Measurements from ENCODE around the gene RGS10.
"Not testable (repeated sequence)": the region's sequence is repeated elsewhere in the genome, so short reads cannot be mapped to it uniquely, and the experiment has no call there.

RGS10 gene, protein sequence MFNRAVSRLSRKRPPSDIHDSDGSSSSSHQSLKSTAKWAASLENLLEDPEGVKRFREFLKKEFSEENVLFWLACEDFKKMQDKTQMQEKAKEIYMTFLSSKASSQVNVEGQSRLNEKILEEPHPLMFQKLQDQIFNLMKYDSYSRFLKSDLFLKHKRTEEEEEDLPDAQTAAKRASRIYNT

DNA sequence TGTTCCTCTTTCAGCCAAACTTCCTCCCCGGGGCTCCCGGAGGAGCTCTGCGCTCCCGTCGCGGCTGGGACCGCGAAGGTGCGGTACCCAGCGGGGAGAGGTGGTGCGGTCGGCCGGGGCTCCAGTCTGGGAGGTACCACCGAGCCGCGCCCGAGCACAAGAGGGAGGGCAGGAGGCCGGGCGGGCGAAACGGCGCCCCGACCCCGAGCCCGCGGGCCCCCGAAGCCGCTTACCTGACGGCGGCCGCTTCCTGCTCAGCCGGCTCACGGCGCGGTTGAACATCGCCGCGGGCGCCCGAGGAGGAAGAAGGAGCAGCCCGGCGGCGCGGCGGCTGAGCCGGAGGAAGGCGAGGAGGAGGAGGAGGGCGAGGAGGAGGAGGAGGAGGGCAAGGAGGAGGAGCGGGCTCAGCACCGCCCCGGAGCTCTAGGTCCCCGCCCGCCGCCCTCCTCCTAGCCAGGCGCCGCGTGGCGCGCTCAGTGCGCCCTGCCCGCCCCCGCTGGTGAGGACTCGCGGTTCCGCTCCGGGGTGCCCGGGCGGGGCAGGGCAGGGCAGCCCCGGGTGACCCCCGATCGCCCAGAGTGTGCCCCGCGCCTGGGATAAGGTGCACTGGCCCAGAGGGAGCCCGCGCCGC, at the start of gene RGS10:
RGS10 (minus strand) TSS at position 363 of the 631 bp plus-strand sequence; CDS start at position 282, 81 bp downstream.
- DNase-seq: peak; percentile 83

DNA sequence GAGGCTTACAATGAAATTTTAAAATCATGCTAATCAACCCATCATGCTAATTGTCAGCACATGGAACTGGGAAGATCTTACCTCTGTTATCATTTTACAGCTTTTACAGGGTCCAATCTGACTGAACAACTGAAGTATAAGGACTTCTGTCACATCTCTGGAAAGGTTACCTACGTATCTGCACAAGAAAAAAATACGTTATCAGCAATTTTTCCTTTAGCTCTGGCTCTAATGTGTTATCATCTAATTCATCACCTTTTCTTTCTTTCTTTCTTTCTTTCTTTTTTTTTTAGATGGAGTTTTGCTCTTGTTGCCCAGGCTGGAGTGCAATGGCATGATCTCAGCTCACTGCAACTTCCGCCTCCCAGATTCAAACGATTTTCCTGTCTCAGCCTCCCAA, 45.6 kb upstream of the RGS10 start:
- no peak for DNase-seq

DNA sequence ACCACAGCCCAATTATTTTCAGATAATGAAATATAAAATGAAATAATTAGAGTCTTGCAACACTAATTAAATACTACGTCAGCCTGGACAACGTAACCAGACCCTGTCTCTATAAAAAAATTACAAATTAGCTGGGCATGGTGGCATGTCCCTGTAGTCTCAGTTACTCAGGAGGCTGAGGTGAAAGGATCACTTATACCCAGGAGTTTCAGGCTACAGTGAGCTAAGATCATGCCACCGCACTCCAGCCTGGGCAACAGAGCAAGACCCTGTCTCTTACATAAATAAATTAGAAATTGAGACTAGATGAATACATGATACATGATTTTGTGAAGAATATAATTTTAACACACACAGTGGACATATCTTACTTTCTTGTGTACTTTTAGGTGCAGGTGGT, 35.8 kb upstream of the RGS10 start:
- DNase-seq: no peak

DNA sequence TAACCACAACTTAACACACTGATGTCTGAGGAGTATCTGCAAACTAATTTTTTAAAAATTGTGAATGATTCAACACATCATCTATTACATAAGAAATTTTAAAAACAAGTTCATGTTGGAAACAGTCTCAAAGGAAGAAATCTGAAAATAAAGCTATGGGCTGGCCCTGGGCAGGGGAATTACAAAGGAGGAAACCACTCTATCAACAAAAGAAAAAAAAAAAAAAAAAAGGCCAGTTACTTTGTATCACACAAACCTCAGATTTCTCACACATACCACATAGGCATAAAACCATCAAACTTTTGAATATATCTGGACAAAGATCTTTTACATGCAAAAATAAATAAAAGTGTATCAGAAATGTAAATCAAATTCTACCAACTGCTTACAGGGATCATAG, 33.5 kb upstream of the RGS10 start:
- DNase-seq: no peak

DNA sequence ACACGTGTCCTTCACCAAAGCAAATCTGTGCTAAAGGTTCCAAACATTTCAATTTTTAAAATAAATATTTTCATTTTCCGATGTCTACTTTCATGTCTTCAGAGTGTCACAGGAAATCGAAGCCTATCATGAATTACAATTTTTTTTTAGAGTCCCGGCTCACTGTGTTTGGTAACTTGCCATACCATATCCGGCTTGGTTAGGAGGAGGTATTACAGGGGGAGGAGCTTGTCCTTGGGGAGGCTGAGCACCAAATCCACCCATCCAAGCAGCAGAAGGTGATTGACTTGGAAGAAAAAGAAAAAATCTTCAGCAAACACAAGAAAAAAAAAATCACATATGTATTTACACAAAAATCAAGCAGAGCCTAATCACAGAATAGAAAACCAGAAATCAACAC, 33.0 kb upstream of the RGS10 start:
- no peak for DNase-seq

DNA sequence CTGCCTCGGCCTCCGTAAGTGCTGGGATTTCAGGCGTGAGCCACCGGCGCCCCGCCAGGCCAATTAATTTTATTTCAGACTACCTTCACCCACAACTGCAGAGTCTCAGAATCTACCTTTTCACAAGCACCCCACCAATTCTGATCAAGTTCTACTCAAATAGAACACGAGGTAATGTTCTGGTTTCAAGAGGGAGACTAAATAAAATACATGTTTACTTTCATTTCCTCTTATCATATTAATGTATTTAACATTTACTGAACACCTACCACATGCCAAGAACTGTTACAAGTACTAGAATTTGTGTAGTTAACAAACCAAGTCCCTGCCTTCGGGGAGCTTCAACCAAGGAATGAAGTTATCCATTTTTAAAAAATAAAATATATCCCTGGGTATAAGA, 25.5 kb upstream of the RGS10 start:
- DNase-seq: no peak

DNA sequence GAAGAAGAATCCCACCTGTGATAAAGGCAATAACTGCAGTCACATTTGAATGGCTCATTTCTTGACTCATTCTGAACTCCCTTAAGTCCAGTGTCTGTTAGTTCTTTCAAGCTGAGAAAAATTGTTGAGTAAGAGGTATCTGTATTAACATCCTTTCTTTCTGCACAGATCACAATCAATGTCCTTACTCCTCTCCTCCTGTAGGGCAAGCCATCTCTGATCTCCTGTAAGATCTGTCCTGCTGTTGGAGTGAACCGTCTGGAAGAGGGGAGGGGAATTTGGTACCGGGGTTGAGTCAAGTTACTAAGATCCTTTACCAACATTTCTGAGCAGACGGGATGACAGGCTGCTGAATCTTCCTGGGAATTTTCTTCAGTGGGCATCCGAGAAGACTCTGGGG, 19.6 kb upstream of the RGS10 start:
- no peak for DNase-seq

DNA sequence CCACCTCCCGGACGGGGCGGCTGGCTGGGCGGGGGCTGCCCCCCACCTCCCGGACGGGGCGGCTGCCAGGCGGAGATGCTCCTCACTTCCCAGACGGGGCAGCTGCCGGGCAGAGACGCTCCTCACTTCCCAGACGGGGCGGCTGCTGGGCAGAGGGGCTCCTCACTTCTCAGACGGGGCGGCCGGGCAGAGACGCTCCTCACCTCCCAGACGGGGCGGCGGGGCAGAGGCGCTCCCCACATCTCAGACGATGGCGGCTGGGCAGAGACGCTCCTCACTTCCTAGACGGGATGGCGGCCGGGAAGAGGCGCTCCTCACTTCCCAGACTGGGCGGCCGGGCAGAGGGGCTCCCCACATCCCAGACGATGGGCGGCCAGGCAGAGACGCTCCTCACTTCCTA, 17.0 kb upstream of the RGS10 start:
- not testable (repeated sequence) for DNase-seq

- DNase-seq: not testable (repeated sequence)
Observed at GRCh38 chr10:119556081-119556480, 13.6 kb upstream of the RGS10 start.

DNA sequence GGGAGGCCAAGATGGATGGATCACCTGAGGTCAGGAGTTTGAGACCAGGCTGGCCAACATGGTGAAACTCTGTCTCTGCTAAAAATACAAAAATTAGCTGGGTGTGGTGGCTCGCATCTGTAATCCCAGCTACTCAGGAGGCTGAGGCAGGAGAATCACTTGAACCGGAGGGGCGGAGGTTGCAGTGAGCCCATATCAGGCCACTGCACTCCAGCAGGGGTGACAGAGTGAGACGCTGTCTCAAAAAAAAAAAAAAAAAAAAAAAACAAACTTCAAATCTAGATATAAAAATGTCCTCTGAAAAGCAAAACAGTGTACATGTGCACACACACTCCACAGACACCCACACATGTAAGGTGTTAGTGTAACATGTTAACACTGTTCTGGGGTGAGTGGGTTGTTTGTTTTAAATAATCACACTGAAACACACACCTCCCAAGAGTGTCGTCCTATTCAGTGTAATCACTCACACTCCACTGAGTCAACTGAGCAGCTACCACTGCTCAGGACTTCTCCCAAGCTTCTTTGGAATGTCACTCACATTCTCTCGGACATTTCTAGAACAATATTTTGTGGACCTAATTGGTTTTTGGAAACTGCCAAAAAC, 12.8 kb upstream of the RGS10 start:
- DNase-seq: no peak

GRCh38 chr10:119550827-119551226, 8.3 kb upstream of the RGS10 start:
- DNase-seq: no peak

GRCh38 chr10:119549247-119549999, 6.9 kb upstream of the RGS10 start:
- no peak for DNase-seq

GRCh38 chr10:119546009-119546408, 3.5 kb upstream of the RGS10 start:
- DNase-seq: no peak

DNA sequence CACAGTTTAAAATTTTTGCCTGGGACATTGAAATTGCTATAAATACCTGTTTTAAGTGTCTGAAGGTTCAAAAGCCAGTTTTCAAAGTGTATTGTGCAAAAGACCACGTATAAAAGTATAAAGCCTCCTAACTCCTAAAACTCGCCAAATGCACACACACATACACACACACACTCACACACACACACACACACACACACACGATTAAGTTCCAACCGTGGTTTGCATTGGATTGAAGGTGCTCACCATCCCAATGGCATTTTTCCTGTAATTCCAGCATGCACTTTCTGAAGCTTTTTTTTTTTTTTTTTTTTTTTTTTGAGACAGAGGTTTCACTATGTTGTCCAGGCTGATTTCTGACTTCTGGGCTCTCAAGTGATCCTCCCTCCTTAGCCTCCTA, 2.8 kb upstream of the RGS10 start:
- DNase-seq: no peak

DNA sequence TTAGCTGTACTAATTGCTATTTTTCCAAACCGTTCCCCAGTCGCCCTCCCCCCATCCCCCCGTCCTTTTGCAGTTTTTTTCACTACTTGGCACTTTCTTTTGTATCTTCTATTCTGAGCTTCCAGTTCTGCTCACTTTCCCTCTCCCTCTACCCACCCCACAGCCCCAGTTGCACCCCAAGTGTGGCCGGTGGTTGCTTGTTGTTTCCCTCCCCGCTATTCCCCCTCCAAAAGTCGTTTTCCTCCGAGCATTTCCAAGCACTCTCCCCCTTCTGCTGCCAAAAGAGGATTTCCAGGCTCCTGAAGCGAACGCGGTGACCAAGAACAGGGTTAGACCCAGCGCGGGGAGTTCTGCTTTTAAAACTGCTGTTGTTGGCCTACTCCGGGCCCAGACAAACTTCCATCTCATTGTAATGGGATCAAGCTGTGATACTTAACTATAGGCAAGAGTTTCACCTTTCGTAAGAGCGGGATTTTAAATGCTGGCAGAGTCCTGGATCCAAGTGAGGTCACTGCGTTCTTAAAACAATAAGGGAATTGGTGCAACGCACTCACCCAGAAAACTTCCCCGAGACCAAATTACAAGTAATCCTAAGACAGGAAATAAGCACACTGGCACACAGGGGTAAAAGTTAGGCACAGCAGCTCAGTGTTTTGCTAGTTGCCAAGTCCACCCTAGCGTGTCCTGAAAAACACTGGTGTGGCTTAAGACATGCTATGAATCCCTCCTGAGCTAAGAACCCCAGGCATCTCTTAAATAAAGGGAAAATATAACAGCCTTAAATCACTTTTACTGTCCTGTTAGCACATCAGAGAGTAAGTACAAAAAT, 1.5 kb upstream of the RGS10 start:
- DNase-seq: no peak

GRCh38 chr10:119542988-119543813, 682 bp upstream of the RGS10 start:
- DNase-seq: peak; percentile 62

DNA sequence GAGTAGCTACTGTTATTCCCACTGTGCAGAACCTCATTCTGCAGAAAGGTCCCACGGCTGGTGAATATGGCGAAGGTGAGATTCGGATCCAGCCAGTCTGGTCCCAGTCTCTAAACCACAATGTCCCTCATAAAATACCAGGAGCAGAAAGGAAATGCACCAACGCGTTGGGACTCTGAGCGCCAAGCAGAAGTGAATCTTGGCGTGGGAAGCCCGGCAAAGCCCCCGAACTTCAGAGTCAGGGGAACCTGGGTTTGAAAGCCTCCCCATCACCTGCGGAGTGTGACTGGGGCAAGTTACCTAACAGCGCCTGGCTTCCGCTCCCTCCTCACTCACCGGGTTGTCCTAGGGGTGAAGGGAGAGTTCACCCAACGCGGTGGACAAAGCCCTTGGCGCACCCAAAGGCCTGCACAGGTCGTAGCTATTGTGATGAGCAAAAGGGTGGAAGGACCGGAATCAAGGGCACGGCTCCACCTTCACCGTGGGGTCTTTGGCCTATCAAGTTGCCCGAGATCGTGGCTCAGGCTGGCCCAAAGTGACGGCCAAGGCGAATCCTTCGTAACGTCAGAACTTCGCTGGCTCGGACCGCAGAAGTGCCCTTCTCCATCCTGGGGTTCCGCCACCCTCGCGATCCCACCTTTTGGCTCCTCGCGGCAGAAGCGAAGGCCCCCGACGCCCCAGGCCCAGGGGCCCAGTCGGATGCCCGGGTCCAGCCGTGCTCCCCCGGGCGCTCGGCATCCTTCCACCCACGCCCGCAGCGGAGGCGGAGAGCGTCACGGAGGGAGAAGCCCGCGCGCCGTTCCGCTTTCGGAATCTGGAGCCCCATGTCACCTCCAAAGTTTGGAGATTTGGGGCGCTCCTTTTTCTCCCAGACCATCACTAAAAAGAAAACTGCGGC, 811 bp downstream of the RGS10 start:
- DNase-seq: peak; percentile 54

DNA sequence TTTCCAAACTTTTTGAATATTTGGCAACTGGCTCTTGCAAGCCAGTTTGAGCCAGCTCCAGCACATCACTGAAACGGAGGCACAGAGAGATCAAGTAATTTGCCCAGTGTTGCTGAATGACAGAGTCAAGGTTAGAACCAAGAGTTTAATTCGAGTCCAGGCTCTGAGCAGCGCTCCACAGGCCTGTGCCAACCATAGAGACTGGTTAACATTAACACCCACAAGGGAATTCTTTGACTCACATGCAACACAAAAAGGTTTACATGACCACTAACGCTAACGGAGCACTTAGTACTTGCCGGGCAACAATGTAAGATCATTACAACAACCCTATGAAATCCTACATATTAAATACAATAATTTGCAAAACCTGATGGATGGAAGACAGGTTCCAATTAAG, 1.5 kb downstream of the RGS10 start:
- DNase-seq: no peak

GRCh38 chr10:119540038-119540437, 2.5 kb downstream of the RGS10 start:
- no peak for DNase-seq

- DNase-seq: no peak
Observed at GRCh38 chr10:119539359-119539825, 3.1 kb downstream of the RGS10 start.
